Smooth muscle cell (in vitro differentiated cells): Measurements from ENCODE around the gene KIF19. TPM values are rescaled to one million over a fixed set of nuclear protein-coding genes. Genes with fewer than 3 reads are reported as not detected.

Source experiments
- DNase-seq: peaks from one replicate; lab custom pipeline; 2025; ENCODE audit not compliant: unreplicated experiment; lab: John Stamatoyannopoulos, UW
- H2AFZ ChIP-seq: fragments of 200-600 bp; sonication (generic); 2 replicates; pipeline ENCODE4 v1.6.0; 2016; ENCODE audit warnings: antibody characterized with exemption, low read depth, mild to moderate bottlenecking
- H3F3A ChIP-seq: fragments of 200-600 bp; sonication (generic); 2 replicates; pipeline ENCODE4 v1.6.0; 2017; ENCODE audit warnings: antibody characterized with exemption, low read depth
- H3K27ac ChIP-seq: fragments of 200-600 bp; sonication (generic); 2 replicates; pipeline ENCODE4 v1.5.1; 2016; ENCODE audit warnings: low read depth, mild to moderate bottlenecking
- H3K27me3 ChIP-seq: fragments of 200-600 bp; sonication (generic); 2 replicates; pipeline ENCODE4 v1.6.1; 2016; ENCODE audit warnings: low read depth, mild to moderate bottlenecking
- H3K36me3 ChIP-seq: fragments of 200-600 bp; sonication (generic); 2 replicates; pipeline ENCODE4 v1.5.1; 2016; ENCODE audit warnings: low read depth
- H3K4me1 ChIP-seq: fragments of 200-600 bp; sonication (generic); 2 replicates; pipeline ENCODE4 v1.5.1; 2016; ENCODE audit warnings: low read depth
- H3K4me2 ChIP-seq: fragments of 200-600 bp; sonication (generic); 2 replicates; pipeline ENCODE4 v1.6.0; 2016; ENCODE audit warnings: mild to moderate bottlenecking
- H3K4me3 ChIP-seq: fragments of 200-600 bp; sonication (generic); 2 replicates; pipeline ENCODE4 v1.5.1; 2016; ENCODE audit warnings: mild to moderate bottlenecking
- H3K79me2 ChIP-seq: fragments of 200-600 bp; sonication (generic); 2 replicates; pipeline ENCODE4 v1.6.0; 2016; ENCODE audit warnings: low read depth, mild to moderate bottlenecking
- H3K9ac ChIP-seq: fragments of 200-600 bp; sonication (generic); 2 replicates; pipeline ENCODE4 v1.6.0; 2016; ENCODE audit warnings: low read depth
- H3K9me3 ChIP-seq: fragments of 200-600 bp; sonication (generic); replicated peaks from 2 replicates; pipeline ENCODE4 v1.5.1; 2016; ENCODE audit warnings: low read depth
- H4K20me1 ChIP-seq: fragments of 200-600 bp; sonication (generic); 2 replicates; pipeline ENCODE4 v1.6.0; 2016; ENCODE audit warnings: low read depth
- CTCF ChIP-seq: fragments of 200-600 bp; sonication (generic); IDR thresholded peaks from 2 replicates; pipeline ENCODE4 v1.5.1; 2017; ENCODE audit warnings: borderline replicate concordance, mild to moderate bottlenecking, antibody characterized with exemption; ENCODE audit not compliant: insufficient read depth, poor library complexity, severe bottlenecking
- WGBS: methylation state at CpG from one replicate; pipeline ENCODE4 v1.1.7; 2016; ENCODE audit warnings: low lambda C conversion rate; 5-methylcytosine and 5-hydroxymethylcytosine counted together
- polyA plus RNA-seq: library from polyadenylated mRNA; unstranded; fragments of >200 nt; fragmentation: Nextera tagmentation; extraction: Ambion mirVana; gene quantifications from 2 replicates; pipeline ENCODE4 v1.2.1, GENCODE V29; 2016
- total RNA-seq: library from RNA; depleted of rRNA; stranded (reverse); fragments of >200 nt; gene quantifications from 2 replicates; pipeline ENCODE4 v1.2.3, GENCODE V29; 2014

KIF19 gene
- total and polyA plus RNA-seq, 2 experiments from 2014 or later = not detected

DNA sequence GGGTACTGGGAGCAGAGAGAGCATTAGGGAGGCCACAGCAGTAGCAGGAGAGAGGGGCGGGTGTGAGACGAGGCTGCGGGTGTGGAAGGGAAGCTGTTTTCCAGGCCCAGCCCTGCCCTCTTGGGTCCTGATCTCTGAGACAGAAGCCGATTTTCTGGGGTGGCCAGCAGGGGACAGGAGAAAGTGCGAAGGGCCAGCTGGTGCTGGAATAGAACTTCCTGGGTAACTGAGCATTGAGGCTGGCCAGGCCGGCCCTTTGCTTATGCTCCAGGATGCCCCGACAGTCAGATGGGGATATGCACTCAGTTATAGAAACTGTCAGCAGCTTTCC, 34.8 kb downstream of the KIF19 start:
- peaks cover 14% of the 10 kb centered on the region for H3K4me1 ChIP-seq
- 70% methylated on average over 7 of the region's 7 CpGs for WGBS
- H3K36me3 ChIP-seq = no peaks in the 10 kb centered on the region
- H3K9ac ChIP-seq = no peak overlapping the region
- no peak overlapping the region for H3K4me2 ChIP-seq
- no peak overlapping the region for H3K4me3 ChIP-seq
- no peaks in the 10 kb centered on the region for H3F3A ChIP-seq
- TF ChIP-seq CTCF = no peak
- no peaks in the 10 kb centered on the region for H3K9me3 ChIP-seq
- no peak overlapping the region for H2AFZ ChIP-seq
- no peak for DNase-seq
- H4K20me1 ChIP-seq = no peaks in the 10 kb centered on the region
- peaks cover 66% of the 10 kb centered on the region for H3K27me3 ChIP-seq
- no peaks in the 10 kb centered on the region for H3K79me2 ChIP-seq
- no peak overlapping the region for H3K27ac ChIP-seq

DNA sequence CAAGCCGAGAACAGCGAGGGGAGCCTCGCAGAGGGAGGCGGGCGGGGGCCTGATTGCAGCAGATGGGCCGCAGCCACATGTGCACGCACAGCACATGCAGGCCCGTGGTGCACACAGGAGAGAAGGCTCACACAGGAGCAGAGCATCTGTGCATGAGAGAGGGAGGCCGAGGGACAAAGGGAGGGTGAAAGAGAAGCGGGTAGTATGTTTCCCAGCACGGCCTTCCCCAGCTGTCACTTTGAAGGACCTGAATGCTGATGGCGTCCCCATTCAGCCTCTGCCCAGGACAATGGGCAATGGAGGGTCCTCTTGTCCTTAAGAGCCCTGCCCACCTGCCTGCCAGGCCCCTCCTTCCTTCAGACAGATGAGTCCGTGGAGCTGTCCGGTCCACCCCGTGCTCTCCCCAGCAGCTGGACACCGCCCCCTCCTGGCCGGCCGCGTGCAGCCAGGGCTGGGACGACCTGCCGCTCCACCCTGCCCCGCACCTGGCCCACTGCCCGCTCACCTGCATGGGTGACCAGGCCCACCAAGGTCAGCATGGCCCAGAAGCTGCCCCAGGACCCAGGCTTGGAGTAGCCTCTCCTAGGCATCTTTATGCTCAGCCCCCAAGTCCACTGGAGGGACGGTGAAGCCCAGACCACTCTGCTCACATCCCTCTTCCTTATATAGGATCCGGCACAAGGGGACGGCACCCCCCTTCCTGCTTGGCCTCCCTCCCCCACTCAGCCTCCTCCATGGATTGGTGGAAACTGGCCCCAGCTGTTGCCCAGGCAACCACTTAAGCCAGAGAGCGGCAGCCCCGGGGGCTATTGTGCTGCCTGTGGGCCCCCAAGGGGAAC, 35.4 kb downstream of the KIF19 start, which contains the start of gene BTBD17:
TSS of gene BTBD17 (minus strand) at position 639 of the 839 bp plus-strand sequence. CDS start at position 590, 49 bp downstream.
- DNase-seq = no peak
- no peak within 1 kb of the TSS for H3K4me3 ChIP-seq
- no peak within 1 kb of the TSS for H3K4me2 ChIP-seq
- H3K9me3 ChIP-seq = no peaks in the 10 kb centered on the region
- peaks cover 14% of the 10 kb centered on the region for H3K4me1 ChIP-seq
- no peak within 1 kb of the TSS for H3K27ac ChIP-seq
- H3K79me2 ChIP-seq = no peaks in the 10 kb centered on the region
- H3F3A ChIP-seq = no peaks in the 10 kb centered on the region
- H3K27me3 ChIP-seq = peaks cover 60% of the 10 kb centered on the region
- no peaks in the 10 kb centered on the region for H4K20me1 ChIP-seq
- H3K36me3 ChIP-seq = no peaks in the 10 kb centered on the region
- H2AFZ ChIP-seq = no peak within 1 kb of the TSS
- TF ChIP-seq CTCF = peak; percentile 58
- no peak within 1 kb of the TSS for H3K9ac ChIP-seq
- WGBS = 54% methylated on average over 28 of the region's 28 CpGs

DNA sequence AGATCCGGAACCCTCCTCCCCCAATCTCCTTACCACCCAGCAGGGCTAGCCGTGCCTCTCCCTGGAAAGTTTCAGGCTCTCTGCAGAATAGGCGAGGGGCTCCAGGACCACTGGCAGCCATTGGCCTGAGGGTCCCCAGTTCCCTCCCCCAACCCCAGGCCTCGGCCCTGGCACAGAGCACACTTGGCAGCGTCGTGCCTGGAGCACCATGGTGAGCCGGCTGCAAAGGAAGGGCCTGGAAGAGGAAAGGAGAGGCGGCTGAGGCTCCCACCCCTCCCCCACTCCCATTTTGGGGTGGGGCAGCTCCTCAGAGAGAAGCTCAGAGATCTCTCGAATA, 36.0 kb downstream of the KIF19 start:
- no peak overlapping the region for H3K4me3 ChIP-seq
- no peak overlapping the region for H3K4me2 ChIP-seq
- H2AFZ ChIP-seq = no peak overlapping the region
- H3K27ac ChIP-seq = no peak overlapping the region
- DNase-seq = no peak
- H3K9me3 ChIP-seq = no peaks in the 10 kb centered on the region
- H3K27me3 ChIP-seq = peaks cover 56% of the 10 kb centered on the region
- peaks cover 14% of the 10 kb centered on the region for H3K4me1 ChIP-seq
- no peak overlapping the region for H3K9ac ChIP-seq
- no peaks in the 10 kb centered on the region for H3K79me2 ChIP-seq
- 58% methylated on average over 9 of the region's 9 CpGs for WGBS
- no peaks in the 10 kb centered on the region for H3F3A ChIP-seq
- no peaks in the 10 kb centered on the region for H3K36me3 ChIP-seq
- no peaks in the 10 kb centered on the region for H4K20me1 ChIP-seq
- TF ChIP-seq CTCF = no peak
